HG03442 (cell line): ENCODE results near the gene TSPAN10.
"Not testable (repeated sequence)": the region's sequence is repeated elsewhere in the genome, so short reads cannot be mapped to it uniquely, and the experiment has no call there.

Experiments
- ATAC-seq: cut with Tn5 transposase; IDR thresholded peaks from one replicate; pipeline ENCODE4 v1.9.1; 2021; ENCODE audit warnings: mild to moderate bottlenecking, moderate library complexity; ENCODE audit not compliant: unreplicated experiment

TSPAN10 gene

GRCh38 chr17:81659038-81659437 lies 22.0 kb downstream of the TSPAN10 start:
- ATAC-seq = no peak

- ATAC-seq = no peak
Observed at GRCh38 chr17:81660441-81660840, 23.4 kb downstream of the TSPAN10 start.

GRCh38 chr17:81662002-81662401 lies 25.0 kb downstream of the TSPAN10 start:
- no peak for ATAC-seq

GRCh38 chr17:81664051-81664470 lies 27.1 kb downstream of the TSPAN10 start:
- ATAC-seq = no peak

- ATAC-seq = peak; percentile 5
Observed at GRCh38 chr17:81665205-81666091, 28.5 kb downstream of the TSPAN10 start.

GRCh38 chr17:81666092-81666341 lies 29.0 kb downstream of the TSPAN10 start:
- ATAC-seq = peak; percentile 15

GRCh38 chr17:81666342-81667191 lies 29.6 kb downstream of the TSPAN10 start, which contains the start of the genes CCDC137 and OXLD1:
CCDC137 (plus strand) TSS chr17:81666737; CDS start chr17:81666767, 30 bp downstream.
OXLD1 (minus strand) TSS chr17:81666605; CDS start chr17:81666577, 28 bp downstream.
- ATAC-seq = peak; percentile 86

- no peak for ATAC-seq
Observed at GRCh38 chr17:81667754-81668153, 30.8 kb downstream of the TSPAN10 start.

GRCh38 chr17:81672504-81672903 lies 35.5 kb downstream of the TSPAN10 start:
- no peak for ATAC-seq

- no peak for ATAC-seq
Observed at GRCh38 chr17:81672954-81673353, 36.0 kb downstream of the TSPAN10 start.

- no peak for ATAC-seq
Observed at GRCh38 chr17:81673561-81674258, 36.7 kb downstream of the TSPAN10 start.

- ATAC-seq = not testable (repeated sequence)
Observed at GRCh38 chr17:81675515-81676221, 38.7 kb downstream of the TSPAN10 start.

- no peak for ATAC-seq
Observed at GRCh38 chr17:81676906-81677305, 39.9 kb downstream of the TSPAN10 start.

GRCh38 chr17:81680150-81680549 lies 43.2 kb downstream of the TSPAN10 start:
- no peak for ATAC-seq

GRCh38 chr17:81681672-81682071 lies 44.7 kb downstream of the TSPAN10 start:
- no peak for ATAC-seq

GRCh38 chr17:81682565-81683207 lies 45.7 kb downstream of the TSPAN10 start:
- no peak for ATAC-seq

- peak; percentile 1 for ATAC-seq
Observed at GRCh38 chr17:81683208-81683583, 46.2 kb downstream of the TSPAN10 start.

GRCh38 chr17:81683584-81684441 lies 46.8 kb downstream of the TSPAN10 start, which contains the start of the genes ARL16 and HGS:
ARL16 (minus strand) TSS chr17:81683797; CDS start chr17:81683753, 44 bp downstream.
HGS (plus strand) TSS chr17:81684011; CDS start chr17:81684067, 56 bp downstream.
- peak; percentile 92 for ATAC-seq

- no peak for ATAC-seq
Observed at GRCh38 chr17:81684442-81684911, 47.5 kb downstream of the TSPAN10 start.
